Kidney epithelial cell (primary cell): Measurements from ENCODE around the gene CDKN2C. TPM values are rescaled to one million over a fixed set of nuclear protein-coding genes. Genes with fewer than 3 reads are reported as not detected.

Experiments
- DNase-seq: peaks from one replicate; pipeline ENCODE4 v3.0.0-alpha.2; 2010; ENCODE audit warnings: low read depth
- H3K27me3 ChIP-seq: 2 replicates; pipeline ENCODE4 v1.6.0; 2011; ENCODE audit warnings: low read length; ENCODE audit not compliant: control insufficient read depth, insufficient read depth
- H3K36me3 ChIP-seq: 2 replicates; pipeline ENCODE4 v1.5.1; 2011; ENCODE audit warnings: low read length; ENCODE audit not compliant: control insufficient read depth, insufficient read depth
- H3K4me3 ChIP-seq: 2 replicates; pipeline ENCODE4 v1.5.1; 2011; ENCODE audit warnings: low read depth, mild to moderate bottlenecking, control low read depth, low read length
- CTCF ChIP-seq: IDR thresholded peaks from 2 replicates; pipeline ENCODE4 v1.5.1; 2011; ENCODE audit warnings: mild to moderate bottlenecking, moderate library complexity, low read length, control low read depth, inconsistent platforms; ENCODE audit not compliant: insufficient read depth, poor library complexity, severe bottlenecking
- total RNA-seq: library from RNA; depleted of rRNA; stranded (reverse); fragments of >200 nt; gene quantifications from 2 replicates; pipeline ENCODE4 v1.2.3, GENCODE V29; 2015

The CDKN2C gene
- total RNA-seq, result 0.07 and 0.13 TPM in 2 replicates

DNA sequence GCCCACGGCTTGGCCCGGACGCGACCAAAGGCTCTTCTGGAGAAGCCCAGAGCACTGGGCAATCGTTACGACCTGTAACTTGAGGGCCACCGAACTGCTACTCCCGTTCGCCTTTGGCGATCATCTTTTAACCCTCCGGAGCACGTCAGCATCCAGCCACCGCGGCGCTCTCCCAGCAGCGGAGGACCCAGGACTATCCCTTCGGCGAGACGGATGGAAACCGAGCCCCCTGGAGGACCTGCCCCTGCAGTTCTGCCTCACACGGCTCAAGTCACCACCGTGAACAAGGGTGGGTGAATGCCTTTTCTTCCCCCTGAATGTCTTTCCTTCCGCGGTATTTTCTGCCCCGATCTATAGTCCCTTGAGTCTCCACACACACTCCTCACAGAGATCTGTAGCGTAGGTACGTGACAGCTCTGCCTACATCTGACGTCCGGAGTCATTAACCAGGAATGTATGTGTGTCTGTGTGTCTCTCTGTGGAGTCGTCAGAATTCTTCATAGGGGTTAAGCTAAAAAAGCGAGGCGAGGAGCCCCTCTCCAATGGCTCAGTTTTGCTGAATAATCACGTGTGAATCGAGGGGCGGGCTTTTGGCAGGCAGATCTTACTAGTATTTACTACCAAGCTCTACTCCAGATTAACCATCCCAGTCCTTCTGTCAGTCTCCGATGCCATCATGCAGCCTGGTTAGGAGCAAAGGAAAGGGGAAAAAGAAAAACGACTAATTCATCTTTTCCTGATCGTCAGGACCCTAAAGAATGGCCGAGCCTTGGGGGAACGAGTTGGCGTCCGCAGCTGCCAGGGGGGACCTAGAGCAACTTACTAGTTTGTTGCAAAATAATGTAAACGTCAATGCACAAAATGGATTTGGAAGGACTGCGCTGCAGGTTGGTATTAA, at the start of gene CDKN2C:
Gene CDKN2C (plus strand): TSS at position 635 of the 898 bp plus-strand sequence. CDS start 124 bp downstream, at position 759.
- TF ChIP-seq CTCF, result no peak
- peaks cover 7% of the 10 kb centered on the region for H3K27me3 ChIP-seq

GRCh38 chr1:50920409-50920808, 49.6 kb upstream of the CDKN2C start:
- no peak for DNase-seq
- H3K27me3 ChIP-seq, result no peaks in the 10 kb centered on the region
- H3K4me3 ChIP-seq, result no peak overlapping the region
- no peak for TF ChIP-seq CTCF
- no peaks in the 10 kb centered on the region for H3K36me3 ChIP-seq

More for the DNA sequence above, at the start of gene CDKN2C:
- no peaks in the 10 kb centered on the region for H3K36me3 ChIP-seq
- H3K4me3 ChIP-seq, result peak within 1 kb of the TSS; percentile 72
- no peak for DNase-seq

GRCh38 chr1:50921029-50921428, 49.0 kb upstream of the CDKN2C start:
- Histone ChIP-seq H3K27me3 (no peaks in the 10 kb centered on the region), H3K4me3 (no peak overlapping the region), H3K36me3 (no peaks in the 10 kb centered on the region)
- DNase-seq, result no peak
- TF ChIP-seq CTCF, result no peak

- TF ChIP-seq CTCF, result no peak
- no peak for DNase-seq
- Histone ChIP-seq H3K27me3 (no peaks in the 10 kb centered on the region), H3K36me3 (no peaks in the 10 kb centered on the region), H3K4me3 (no peak overlapping the region)
Measured at GRCh38 chr1:50923564-50923963, 46.5 kb upstream of the CDKN2C start.

DNA sequence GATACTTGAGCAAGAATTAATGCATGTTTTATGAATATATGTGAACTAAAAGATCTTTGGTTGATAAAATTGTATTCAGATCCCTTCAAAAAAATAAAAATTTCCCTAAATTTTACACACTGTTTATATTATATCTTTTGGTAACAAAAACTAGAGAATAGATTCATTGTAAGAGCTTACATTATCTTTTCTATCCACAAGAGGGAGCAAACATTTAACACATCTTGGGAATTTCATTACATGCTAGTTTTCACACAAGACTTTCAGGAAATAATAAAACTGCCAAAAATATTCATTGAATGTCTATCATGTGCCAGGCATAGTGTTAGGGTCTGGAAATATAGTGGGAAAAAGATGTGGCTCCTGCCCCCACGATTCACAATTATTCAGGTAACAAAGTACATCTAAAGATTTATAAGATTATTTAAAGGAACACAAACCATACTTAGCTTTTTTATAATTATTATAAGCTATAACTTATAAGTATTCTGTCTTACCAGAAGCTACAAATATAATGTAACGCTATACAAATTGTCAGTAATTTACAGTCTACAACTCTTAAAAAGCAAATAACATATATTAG, 40.6 kb upstream of the CDKN2C start:
- peak; percentile 33 for TF ChIP-seq CTCF
- peak; percentile 12 for DNase-seq
- H3K36me3 ChIP-seq, result no peaks in the 10 kb centered on the region
- no peaks in the 10 kb centered on the region for H3K27me3 ChIP-seq
- no peak overlapping the region for H3K4me3 ChIP-seq
